IPS-NIHi7 (cell line): ENCODE measurements around the gene CACNA2D1.
A peak's percentile ranks its signal among the peaks of the same experiment; 100 is the strongest.

Source experiments
- DNase-seq: peaks from one replicate; pipeline ENCODE4 v3.0.0; 2012; ENCODE audit warnings: mixed read lengths; ENCODE audit errors: extremely low spot score

Gene CACNA2D1

GRCh38 chr7:82345886-82346285 is 97.7 kb downstream of the CACNA2D1 start:
- DNase-seq, result no peak

- no peak for DNase-seq
Measured at GRCh38 chr7:82343716-82344115, 99.9 kb downstream of the CACNA2D1 start.

- no peak for DNase-seq
Measured at GRCh38 chr7:82339958-82340357, 103.6 kb downstream of the CACNA2D1 start.

GRCh38 chr7:82335927-82336326 is 107.7 kb downstream of the CACNA2D1 start:
- DNase-seq, result no peak

GRCh38 chr7:82335001-82335400 is 108.6 kb downstream of the CACNA2D1 start:
- DNase-seq, result no peak

- DNase-seq, result no peak
Measured at GRCh38 chr7:82331234-82331633, 112.3 kb downstream of the CACNA2D1 start.

GRCh38 chr7:82330706-82331215 is 112.8 kb downstream of the CACNA2D1 start:
- DNase-seq, result no peak

- DNase-seq, result no peak
Measured at GRCh38 chr7:82327898-82328297, 115.7 kb downstream of the CACNA2D1 start.

GRCh38 chr7:82325416-82325815 is 118.2 kb downstream of the CACNA2D1 start:
- no peak for DNase-seq

- DNase-seq, result no peak
Measured at GRCh38 chr7:82323806-82324205, 119.8 kb downstream of the CACNA2D1 start.

GRCh38 chr7:82319674-82320118 is 123.9 kb downstream of the CACNA2D1 start:
- DNase-seq, result peak; percentile 11

GRCh38 chr7:82318786-82319185 is 124.8 kb downstream of the CACNA2D1 start:
- DNase-seq, result no peak

- no peak for DNase-seq
Measured at GRCh38 chr7:82317760-82318159, 125.8 kb downstream of the CACNA2D1 start.

- peak; percentile 10 for DNase-seq
Measured at GRCh38 chr7:82317257-82317721, 126.3 kb downstream of the CACNA2D1 start.

- no peak for DNase-seq
Measured at GRCh38 chr7:82313269-82313668, 130.3 kb downstream of the CACNA2D1 start.

- no peak for DNase-seq
Measured at GRCh38 chr7:82312646-82313045, 130.9 kb downstream of the CACNA2D1 start.

- no peak for DNase-seq
Measured at GRCh38 chr7:82305347-82306005, 138.1 kb downstream of the CACNA2D1 start.

- no peak for DNase-seq
Measured at GRCh38 chr7:82294865-82295264, 148.7 kb downstream of the CACNA2D1 start.

GRCh38 chr7:82294382-82294784 is 149.2 kb downstream of the CACNA2D1 start:
- DNase-seq, result no peak

GRCh38 chr7:82293467-82293866 is 150.1 kb downstream of the CACNA2D1 start:
- no peak for DNase-seq

- no peak for DNase-seq
Measured at GRCh38 chr7:82291931-82292330, 151.6 kb downstream of the CACNA2D1 start.

- DNase-seq, result no peak
Measured at GRCh38 chr7:82289889-82290288, 153.7 kb downstream of the CACNA2D1 start.

GRCh38 chr7:82289152-82289535 is 154.4 kb downstream of the CACNA2D1 start:
- no peak for DNase-seq

GRCh38 chr7:82286798-82287140 is 156.8 kb downstream of the CACNA2D1 start:
- no peak for DNase-seq
